SIG-M5 treated with dmso at 0.1 percent for 504 hours (cell line): ENCODE measurements around the gene VAT1L.

Source experiments
- DNase-seq: peaks from one replicate; lab custom pipeline; 2025; ENCODE audit not compliant: unreplicated experiment; lab: John Stamatoyannopoulos, UW

VAT1L gene

DNA sequence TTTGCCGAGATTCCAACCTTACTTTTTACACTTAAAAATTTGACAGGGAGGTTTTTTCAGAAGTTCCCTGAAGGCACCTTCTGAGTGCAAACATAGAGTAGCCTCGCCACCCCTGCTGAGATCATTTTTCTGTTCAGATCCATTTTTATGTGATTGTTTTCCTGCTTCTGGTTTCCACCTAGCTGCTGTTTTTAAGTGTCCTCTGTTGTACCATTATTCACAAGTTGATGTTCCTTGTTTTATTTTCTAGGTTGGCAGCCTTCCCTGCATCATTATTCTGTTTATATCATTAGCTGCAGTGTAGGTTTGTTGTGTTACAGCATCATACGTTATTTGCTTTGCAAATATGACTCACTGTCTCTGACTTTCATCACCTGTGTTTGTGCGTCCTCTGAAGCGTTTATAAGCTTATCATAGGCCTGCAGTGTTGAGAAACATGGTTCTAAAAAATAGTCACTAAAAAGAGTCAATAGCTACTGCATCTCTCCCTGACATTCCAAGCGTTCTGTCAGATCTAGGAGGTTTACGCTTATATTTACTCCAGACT is 117.1 kb downstream of the VAT1L start:
- no peak for DNase-seq

DNA sequence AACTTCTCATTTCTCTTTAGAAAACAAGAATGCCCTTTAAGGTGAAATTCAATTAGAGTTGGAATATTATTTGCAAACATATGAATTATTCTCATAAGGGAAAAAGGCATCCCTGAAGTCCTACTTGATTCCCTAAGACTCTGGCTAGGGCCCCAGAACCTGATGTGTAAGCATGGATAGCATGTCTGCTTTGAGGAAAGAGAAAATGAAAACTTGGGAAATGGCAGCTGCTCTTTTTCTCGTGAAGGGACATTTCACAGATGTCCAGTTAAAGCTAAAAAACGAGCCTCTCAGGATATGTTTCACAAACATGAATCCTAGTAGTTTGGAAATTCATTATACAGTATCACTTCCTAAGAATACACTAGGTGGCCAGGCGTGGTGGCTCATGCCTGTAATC is 121.7 kb downstream of the VAT1L start:
- DNase-seq: no peak

DNA sequence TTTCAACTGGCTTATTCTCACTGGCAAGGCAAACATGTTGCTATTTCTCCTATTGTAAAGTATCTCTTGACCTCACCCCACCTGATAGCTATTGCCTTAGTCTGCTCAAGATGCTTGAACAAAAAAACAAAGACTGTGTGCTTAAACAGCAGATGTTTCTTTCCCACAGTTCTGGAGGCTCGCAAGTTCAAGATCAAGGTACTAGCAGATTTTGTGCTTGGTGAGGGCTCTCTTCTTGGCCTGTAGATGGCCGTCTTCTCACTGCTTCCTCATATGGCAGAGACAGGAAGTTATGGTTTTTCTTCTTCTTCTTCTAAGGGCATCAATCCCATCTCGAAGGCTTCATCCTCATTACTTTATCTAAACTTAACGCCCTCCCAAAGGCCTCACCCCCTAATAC is 124.3 kb downstream of the VAT1L start:
- no peak for DNase-seq

DNA sequence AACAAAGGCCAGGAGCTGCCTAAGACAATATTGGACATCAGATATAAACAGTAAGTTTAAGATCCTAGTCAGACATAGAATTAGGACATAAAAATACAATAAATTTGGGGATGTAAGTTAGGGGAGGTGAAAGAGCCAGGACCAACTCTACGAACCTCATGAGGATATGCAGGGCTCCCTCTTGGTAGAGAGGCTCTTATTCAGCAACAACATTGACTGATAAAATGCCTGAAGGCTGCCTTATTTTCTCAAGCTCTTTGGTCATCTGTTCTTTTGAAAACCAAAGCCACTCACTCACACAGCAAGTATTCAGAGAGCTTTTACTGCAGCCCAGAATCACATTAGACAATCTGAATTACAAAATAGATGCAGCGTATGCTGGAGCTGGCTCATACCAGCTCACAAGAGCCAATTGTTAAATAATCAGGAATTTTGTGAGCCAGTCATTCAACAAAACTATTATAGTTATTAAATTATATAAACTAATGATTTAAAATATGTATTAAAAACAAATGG is 125.4 kb downstream of the VAT1L start:
- DNase-seq: no peak

DNA sequence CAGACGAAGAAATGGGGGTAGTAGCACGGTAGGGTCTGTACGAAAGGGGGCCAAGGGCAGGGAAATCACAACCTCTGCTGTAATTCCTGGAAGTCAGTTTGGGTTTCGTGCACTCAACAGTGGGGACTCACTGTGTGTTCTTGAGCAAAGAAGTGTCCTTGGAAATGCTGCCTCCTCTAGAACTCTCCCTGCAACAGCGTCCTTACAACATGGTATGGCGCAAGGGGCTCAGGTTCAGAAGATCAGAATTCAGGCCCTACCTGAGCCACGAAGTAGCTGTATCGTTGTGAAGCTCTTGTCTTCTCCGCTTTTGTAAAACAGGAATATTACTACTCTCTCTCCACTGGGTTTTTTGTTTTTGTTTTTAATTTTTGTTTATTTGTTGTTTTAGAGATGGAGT is 127.7 kb downstream of the VAT1L start:
- DNase-seq: no peak

DNA sequence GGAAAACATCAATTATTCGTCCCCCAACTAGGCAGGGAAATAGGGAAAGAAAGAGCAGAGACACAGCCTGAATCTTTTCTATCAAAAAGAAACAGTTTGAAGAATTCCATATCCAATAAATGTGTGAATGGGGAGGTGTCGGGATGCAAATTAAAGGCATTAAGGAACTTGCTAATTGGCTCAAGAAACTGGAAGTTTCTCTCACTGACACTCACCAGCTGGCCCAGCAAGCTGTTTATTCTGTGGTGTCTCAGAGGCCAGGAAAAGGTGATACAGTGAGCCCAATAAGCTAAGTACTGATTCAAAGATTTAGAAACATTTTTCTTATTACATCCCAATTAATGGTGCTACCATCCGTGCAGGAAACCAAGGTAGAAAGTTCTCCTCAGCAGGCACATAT is 129.6 kb downstream of the VAT1L start:
- DNase-seq: no peak

DNA sequence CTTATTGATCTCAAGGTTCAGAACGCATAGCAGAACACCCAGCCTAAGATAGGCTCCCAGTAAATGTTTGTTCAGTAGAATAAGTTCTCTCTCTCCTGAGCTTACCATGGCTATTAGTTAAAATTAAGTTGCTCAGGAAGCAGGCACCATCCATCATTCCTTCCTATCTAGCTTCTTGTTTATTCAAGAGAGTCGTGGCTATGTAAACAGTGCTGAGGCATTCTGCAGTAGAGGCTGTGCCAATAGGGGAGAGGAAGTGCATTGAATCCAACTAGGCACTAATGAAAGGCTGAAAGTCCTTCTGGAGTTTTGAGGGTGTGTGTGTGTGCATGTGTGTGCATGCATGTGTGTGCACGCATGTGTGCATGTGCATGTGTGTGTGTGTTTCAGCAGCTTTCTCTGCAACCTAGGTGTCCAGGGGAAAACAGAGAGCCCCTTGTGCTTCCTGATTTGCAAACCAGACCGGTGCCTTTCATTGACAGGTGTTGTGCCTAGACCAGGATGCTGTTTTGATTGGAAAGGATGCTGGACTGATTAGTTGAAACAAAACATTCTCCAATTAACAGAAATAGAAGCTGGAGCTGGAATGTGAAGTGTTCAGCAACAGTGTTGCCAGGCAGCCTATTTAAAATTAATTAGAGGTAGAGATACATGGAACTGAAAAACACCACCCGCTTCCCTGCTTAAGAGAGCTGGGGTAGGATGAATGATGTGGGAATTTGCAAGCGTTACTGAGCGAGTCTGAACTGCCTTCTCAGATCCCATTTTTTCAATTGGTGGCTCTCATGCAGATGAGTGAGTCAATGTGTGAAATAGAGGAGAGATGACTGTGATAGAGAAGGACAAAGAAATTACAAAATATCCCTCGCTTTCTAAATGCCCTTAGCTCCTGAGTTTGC is 130.7 kb downstream of the VAT1L start:
- DNase-seq: peak; percentile 15

DNA sequence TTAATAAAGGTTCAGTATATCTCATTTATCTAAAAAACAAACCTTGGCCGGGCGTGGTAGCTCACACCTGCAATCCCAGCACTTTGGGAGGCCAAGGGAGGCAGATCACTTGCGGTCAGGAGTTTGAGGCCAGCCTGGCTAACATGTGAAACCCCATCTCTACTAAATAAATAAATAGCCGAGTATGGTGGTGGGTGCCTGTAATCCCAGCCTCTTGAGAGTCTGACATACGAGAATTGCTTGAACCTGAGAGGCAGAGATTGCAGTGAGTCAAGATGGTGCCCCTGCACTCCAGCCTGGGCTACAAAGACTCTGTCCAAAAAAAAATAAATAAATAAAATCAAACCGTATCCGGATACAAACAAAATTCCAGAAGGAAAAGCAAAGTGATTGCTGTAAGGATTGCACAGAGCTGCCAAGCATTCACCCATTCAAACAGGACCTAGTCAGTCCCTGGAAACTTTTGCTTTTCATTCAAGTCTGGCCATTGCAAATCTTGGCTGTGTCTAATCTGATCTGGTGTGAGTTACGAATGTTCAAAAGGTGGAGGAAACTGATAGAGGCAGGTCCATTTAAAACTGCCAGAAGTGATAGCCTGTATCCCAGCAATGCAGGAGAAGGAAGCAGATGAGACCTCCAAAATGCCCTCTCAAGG is 131.5 kb downstream of the VAT1L start:
- DNase-seq: no peak

DNA sequence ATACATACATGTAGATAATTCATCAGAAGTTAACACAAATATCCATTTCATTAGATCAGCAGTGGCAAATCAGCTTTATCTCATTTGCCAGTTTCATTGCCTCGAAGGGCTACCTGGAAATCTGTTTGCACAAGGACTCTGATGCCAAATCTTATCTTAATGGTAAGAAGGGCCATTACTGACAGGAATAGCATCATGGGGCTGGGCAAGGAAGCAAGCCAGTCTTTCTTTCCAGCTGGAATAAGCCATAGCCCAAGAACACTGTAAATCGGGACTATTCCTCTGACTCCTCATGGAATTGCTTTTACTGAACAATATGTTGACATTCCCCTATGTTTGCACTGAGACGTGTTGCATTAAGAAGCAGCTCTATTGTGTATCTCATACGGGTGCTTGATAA is 132.6 kb downstream of the VAT1L start:
- DNase-seq: no peak

DNA sequence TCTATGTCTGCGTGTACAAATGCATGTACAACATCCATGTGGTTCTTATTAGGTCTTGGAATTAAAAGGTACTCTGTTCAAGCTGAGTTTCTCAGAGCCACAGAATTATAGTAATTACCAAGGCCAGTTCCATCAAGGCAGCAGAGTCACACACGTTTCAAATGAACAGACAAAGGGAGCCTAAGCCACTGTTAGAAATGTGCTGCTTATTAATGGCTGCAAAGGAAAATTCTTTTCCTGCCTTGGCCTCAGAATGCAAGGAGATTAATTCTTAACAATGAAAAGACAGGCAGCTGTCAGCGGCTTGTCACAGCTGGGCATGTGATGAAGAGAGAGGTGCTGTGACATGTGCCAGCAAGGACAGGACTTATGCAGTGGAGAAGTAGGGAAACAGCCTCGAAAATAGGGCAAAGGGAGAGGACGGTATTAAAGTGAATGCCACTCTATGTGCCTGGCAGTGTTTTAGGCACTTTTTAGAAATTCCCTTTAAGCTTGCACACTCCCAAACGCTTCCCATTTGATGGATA is 133.9 kb downstream of the VAT1L start:
- no peak for DNase-seq

DNA sequence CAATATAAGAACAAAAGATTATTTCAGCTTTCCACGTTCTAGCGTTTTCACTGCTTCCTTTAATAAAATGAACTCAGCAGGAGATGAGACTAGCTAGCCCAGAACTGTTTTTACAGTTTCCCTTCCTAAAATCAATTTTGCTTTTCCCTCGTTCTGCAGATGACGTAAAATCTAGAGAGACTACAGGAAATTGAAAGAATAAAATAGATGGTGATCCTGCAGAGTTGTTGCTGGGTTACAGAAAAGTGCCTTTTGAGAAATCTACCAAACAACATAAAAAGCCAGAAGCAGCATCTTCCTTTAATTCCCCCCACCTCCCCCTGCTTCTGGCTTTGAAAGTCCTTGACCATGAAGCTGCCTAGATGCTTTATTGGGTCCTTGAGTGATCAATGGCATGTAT is 137.2 kb downstream of the VAT1L start:
- no peak for DNase-seq

DNA sequence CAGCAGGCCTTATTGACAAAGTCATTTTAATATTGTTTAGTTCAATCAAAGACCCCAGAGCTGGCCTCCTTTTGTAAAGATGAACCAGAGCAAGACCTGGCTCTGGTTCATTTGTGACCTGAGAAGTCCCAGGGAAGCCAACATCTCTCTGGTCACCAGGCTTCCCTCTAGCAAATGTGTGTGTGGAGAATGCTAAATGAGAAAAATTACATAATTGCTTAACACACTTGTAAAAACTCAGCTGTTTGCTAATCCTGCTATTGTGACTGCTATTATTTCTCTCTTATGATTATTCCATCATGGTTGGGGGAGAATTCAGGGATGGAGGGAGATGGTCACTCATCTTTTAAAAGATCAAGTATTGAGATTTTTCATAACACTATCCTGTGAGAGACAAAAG is 139.7 kb downstream of the VAT1L start:
- no peak for DNase-seq

DNA sequence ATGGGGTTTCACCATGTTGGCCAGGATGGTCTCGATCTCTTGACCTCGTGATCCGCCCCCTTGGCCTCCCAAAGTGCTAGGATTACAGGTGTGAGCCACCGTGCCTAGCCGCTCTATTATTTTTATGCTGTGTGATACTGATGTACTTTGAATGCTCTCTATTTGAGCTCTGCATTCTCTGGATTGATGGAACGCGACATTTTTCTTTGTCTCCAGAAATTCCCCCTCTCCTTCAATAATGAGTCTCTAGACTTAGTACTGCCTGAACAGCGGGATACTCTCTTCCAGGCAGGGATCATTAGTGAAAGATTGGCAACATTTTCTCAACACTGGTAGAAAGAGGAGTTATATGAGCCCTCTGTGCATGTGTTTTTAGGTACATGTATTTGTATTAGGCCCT is 140.6 kb downstream of the VAT1L start:
- no peak for DNase-seq

DNA sequence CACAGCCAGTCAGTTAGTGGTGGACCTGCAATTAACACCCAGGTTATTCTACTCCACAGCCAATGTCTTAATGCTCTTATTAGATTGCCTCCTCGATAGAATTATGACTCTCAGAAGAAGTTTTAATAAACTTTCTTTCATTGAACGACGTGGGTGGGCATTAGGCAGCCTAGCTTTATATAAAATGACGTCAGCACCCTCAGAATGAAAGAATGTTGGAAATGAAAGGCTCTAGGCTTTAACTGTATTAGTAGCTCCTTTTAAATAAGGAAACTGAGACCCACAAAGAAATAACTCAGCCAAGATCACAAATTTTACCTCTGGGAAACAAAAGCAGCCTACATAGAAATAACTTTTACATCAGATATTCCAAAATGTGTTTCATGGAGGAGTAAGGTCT is 142.7 kb downstream of the VAT1L start:
- no peak for DNase-seq

DNA sequence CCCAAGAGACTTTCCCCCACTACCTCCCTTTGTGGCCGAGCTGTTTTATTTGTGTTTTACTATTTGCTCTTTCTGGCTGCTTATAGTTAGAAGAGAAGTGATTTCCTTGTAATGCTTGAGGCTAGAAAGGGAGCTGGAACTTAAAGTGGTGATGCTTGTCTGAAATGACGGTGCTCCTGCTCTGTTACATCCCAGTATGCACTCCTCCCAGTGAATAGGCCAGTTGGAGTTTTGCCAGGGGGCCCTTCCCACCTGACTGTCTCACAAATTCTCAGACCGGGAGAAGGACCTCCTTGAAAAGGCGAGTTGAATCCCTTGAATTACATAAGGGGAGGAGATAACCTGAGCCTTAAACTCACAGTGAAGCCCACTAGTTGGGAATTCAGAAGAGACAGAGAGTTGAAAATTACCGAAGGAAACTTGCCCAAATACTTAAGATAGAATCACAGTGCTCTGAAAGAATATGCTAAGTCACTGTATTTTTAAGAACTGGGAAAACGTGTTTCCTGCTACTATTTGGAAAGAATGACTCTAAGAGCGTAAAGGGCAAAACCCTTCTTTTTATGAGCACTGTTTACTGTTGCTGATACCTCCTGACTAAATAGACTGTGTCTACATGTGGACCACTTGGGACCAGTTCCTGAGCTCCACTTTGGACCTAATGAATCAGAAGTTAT is 149.2 kb downstream of the VAT1L start:
- peak; percentile 52 for DNase-seq

DNA sequence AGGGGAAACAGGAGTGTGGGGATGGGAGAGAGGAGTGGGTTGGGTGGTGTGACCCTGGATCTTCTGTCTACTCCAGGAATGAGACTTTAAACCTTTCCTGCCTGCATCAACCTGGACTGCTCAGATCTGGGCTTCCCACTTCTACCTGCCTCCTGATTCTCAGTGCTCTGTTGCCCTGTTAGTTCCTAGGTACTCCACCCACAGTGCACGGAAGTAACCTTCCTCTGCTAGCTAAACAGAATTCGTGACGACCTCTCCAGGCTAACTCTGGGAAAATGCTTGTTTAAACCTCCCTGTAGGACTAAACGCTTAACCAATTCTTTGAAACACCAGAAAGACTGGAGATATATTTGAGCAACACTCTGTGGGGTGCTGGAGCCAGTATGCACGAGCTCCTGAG is 150.5 kb downstream of the VAT1L start:
- no peak for DNase-seq

DNA sequence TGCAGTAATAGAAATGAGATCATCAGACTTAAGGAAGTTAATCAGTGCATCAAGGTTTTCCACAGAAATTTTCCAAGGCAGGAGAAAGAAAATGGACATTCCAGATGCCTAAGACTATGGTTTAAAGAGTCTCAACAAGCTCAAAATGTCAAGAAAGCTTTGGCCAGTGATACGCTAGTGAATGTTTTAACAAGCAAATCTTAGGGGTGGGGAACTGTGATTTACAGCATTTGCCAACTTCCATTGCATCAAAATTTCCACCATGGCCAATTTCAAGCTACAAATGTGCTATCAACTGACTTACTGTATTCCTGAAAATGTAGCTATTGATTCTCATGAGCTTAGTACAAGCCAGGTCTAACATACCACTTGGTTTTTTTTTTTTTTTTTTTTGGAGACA is 151.6 kb downstream of the VAT1L start:
- no peak for DNase-seq

DNA sequence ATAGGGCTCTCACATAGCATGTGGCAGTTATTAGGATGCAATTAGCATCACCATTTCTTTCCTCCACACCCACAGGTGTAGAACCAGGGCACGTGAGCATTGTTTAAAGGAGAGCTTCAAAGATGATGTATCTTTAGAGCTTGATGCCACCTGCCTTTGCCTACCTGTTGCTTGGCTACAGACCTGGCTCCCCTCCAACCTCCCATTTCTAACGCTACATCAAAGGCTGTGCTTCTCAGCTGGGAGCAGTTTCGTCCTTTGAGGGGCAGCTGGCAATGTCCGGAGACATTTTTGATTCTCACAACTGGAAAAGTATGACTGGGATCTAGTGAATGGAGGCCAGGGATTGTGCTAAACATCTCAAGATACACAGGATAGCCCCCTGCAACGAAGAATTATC is 155.4 kb downstream of the VAT1L start:
- DNase-seq: no peak

DNA sequence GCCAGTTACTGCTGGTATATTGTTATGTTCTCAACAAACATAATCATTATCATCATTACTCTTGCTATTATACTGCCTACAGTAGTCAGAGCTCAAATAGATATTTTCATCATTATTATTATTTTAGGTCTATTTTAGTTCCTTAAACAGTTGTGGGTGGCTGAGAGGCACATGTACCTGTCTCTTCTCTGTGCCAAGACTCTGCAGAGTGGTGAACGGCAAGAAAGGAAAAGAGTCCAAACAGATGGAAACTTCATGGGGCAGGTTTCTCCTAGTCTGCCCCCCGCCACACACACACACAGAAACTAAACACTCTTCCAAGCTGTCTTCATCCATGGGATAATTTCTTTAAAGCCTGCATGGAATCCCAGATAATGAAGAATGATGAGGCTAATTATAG is 156.3 kb downstream of the VAT1L start:
- no peak for DNase-seq

DNA sequence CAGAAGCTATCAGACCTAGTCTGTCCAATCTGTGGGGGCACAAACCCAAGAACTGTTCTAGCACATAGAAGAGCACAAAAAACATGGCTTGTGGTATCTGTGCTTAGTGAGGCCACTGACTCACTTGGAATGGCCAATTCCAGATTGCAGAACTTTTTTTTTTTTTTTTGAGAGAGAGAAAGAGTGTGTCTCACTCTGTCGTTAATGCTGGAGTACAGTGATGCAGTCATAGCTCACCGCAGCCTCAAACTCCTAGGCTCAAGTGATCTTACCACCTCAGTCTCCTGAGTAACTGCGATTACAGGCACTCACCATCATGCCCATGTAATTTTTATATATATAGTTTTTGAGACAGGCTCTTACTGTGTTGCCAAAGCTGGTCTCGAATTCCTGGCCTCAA is 156.8 kb downstream of the VAT1L start:
- DNase-seq: no peak

DNA sequence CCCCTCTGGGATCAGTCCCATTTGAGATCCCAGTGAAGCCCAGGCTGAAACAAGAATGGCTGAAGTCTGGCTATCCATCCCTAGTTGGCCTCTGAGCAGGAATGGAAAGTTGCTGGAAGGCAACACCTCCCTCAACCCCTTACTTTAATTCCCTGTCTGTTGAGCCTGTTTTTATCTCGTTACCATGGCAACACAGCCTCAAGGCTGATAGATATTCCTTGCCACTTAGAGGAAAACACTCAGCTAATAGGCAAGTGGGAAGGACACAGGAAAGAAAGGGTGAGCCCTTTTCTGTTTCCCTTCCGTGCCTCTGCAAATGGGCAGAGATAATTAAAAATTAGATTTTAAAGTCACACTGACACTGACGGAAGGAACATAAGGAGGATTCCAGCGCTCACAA is 158.5 kb downstream of the VAT1L start:
- no peak for DNase-seq
